ENCODE measurements around the gene TLL1.

Gene TLL1

DNA sequence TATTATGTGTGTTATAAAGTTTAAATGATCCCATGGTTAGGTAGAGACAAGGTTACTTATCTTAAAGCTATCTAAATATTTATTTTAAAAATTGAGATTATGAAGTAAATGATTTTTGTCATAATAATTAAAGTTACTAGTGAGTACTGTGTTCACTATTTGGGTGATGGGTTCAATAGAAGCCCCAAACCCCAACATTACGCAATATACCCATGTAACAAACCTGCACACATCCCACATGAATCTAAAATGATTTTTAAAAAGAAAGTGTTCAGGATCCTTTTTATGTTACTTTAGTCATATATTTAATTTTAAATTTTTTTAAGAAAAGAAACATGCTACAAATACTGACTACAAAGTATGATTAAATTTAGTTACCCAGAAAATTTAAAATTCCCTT is 193.9 kb downstream of the TLL1 start:
- no peak for DNase-seq

GRCh38 chr4:166067915-166068314 is 194.9 kb downstream of the TLL1 start:
- no peak for DNase-seq

DNA sequence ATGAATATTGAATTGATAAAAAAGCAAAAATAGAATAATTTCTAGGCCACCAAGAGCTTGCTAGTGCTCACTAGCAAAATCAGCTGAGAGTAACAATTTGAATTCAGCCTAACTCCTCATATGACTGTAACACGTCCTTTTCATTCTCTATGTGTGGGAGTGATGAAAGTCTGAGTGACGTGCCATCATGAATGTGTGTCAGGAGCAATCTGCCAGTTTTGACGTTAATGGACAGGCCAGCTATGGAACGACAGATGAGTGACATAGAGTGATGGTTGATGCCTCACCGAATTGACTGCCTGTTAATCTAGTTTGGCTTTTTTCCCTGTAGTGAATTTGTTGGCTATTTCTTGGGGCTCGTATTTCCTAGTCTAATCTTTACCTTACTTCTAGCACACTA is 200.7 kb downstream of the TLL1 start:
- DNase-seq = no peak

DNA sequence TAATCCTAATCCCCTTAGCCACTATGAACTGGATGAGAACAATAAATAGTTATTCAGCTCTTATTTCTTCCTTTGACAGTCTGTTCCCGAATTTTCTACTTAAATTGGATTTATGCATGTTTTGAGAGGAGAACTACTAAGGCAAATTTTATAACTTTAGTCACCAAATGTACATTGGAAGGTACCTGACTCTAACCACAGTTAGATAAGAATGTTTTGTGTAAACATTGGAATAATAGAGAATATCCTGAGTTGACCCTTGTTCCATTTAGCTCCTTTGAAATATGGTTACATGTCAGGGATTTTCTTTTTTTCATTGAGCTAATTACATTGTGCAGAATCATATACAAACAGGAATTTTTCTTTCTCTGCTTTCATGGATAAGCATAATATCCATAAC is 202.6 kb downstream of the TLL1 start:
- DNase-seq = no peak

GRCh38 chr4:166077782-166078181 is 204.7 kb downstream of the TLL1 start:
- no peak for DNase-seq

- DNase-seq = no peak
Measured at GRCh38 chr4:166078383-166078782, 205.3 kb downstream of the TLL1 start.

DNA sequence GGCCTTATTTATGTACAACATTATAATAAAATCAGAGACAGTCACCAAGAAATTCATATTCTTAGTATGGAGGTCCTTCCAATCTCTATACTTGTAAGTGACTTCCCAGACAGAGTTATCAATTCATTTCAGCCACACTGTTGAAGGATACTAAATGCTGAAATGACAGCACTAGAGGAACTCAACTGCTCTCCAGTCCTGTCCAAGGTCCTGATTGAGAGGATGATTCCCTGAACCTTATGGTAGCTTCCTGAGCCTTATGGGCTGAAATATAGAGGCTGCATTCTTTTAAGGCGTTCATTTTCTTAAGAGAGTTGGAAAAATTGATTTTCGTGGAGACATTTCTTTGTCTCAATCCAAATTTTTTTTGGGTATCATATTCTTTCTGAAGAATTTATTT is 205.9 kb downstream of the TLL1 start:
- no peak for DNase-seq

DNA sequence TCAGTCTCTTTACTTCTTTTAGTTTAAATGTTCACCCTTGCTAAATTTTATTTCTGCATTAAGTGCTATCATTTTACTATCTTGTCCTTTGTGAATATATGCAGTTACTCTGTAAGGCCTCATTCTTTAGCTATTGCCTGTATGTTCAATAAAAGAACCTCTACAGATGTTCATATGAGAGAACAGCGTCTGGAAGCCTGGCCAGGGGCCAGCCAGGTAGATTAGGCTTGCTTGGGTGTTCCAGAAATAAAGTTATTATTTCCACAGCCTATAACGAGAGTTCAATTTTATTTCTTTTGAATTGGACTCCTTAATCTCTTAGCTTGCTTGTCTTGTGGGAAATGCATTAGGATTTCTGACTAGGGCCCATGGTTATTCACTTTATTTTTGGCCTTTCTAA is 214.5 kb downstream of the TLL1 start:
- no peak for DNase-seq

GRCh38 chr4:166088576-166088975 is 215.5 kb downstream of the TLL1 start:
- DNase-seq = no peak

DNA sequence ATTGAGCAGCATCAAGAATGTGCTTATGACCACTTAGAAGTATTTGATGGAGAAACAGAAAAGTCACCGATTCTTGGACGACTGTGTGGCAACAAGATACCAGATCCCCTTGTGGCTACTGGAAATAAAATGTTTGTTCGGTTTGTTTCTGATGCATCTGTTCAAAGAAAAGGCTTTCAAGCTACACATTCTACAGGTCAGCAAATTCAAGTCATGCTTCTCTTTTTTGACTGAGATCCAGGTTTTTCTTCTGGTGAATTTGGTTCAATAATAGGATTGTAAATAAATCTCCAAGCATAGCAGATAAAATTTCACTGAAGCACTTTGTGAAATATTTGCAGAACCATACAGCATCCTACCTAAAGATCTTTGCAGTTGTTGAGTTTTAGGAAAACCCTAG is 218.1 kb downstream of the TLL1 start:
- no peak for DNase-seq

GRCh38 chr4:166091912-166092510 is 219.0 kb downstream of the TLL1 start:
- DNase-seq = peak; percentile 24

GRCh38 chr4:166092797-166093290 is 219.8 kb downstream of the TLL1 start:
- DNase-seq = peak; percentile 75

GRCh38 chr4:166104623-166105022 is 231.6 kb downstream of the TLL1 start:
- no peak for DNase-seq

- no peak for DNase-seq
Measured at GRCh38 chr4:166121897-166122296, 248.9 kb downstream of the TLL1 start.

- DNase-seq = no peak
Measured at GRCh38 chr4:166123546-166123945, 250.5 kb downstream of the TLL1 start.

DNA sequence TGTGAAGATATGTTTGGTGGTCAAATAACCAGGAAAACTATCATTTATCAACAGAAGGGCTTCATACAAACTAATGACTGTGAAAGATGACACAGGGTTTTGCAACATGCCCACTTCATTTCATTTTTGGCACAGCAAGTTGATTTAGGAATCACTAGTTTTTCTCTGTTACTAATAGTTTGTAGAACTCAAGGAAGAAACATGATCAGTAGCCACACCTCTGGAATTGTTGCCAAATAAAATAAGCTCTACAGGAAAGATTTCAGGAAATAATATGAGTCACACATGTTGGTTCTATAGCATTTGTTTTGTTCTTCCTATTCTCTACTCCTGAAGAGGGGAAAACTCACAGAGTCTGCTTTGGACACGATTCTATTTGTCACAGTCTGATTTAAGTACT is 255.4 kb downstream of the TLL1 start:
- no peak for DNase-seq

DNA sequence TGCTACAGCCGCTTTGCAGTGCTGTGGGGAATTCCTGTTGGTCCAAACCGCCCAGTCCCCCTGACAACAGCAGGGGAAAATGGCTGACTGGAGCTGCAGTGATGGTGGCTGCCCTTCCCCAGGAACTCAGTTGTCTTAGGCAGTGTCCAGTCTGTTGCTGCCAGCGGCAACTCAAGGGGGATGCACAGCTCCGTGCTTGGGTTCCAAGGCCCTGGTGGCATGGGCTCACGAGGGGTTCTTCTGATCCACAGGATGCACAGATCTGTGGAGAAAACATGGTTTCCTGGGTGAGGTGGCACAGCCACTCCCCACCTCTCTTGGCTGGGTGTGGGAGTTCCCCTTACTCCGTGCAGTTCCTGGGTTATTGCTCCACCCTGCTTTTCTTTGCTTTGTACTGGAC is 261.2 kb downstream of the TLL1 start:
- no peak for DNase-seq

DNA sequence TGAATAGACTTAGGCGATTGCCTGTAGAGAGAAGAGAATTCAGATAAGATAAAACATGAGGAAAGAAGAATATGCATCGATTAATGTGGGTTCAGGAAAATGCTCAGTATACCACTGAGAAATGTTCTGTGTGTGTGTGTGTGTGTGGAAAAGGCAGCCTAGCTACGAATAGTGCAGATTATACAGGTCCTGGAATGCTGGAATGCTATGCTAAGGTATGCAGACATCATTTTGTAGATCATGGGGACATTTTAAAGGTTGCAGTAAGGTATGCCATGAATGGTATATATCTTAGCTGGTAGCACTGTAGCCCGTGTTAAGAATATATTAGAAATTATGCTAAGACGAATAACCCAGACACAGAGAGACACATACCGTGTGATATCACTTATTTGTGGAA is 267.9 kb downstream of the TLL1 start:
- DNase-seq = no peak

DNA sequence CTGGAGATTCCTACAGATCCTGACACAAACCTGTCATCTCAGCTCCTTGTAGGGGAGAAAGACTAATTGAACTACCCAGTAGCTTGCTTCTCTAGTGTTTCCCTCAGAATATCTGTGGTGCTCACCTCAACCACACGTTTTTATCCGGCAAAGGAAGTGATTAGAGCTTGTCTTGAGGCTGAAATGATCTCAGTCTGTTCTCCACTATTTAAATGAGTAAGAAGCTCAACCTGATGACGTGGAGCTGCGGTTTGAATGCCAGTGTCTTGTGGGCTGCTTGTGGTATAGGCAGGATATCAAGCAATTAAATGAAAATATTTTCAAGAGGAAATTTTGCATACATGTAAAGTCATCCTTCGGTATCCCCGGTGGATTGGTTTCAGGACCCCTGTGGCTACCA is 270.2 kb downstream of the TLL1 start:
- no peak for DNase-seq

GRCh38 chr4:166144607-166145006 is 271.6 kb downstream of the TLL1 start:
- DNase-seq = no peak

- DNase-seq = no peak
Measured at GRCh38 chr4:166146806-166147540, 273.9 kb downstream of the TLL1 start.

All from NCI-H526 treated with DMSO at 0.1 percent for 48 hours (cell line).